SK-N-SH (cell line): Measurements from ENCODE around the gene WIZ. TPM values are rescaled to one million over a fixed set of nuclear protein-coding genes. Genes with fewer than 3 reads are reported as not detected.

ENCODE experiments used
- CTCF ChIA-PET: fragments of 300-600, 350-600 bp; formaldehyde crosslinking; extraction: SDS; loops from one replicate; lab custom pipeline; 2021; lab: Yijun Ruan, JAX
- POLR2A ChIA-PET: fragments of 350-600 bp; sonication (Branson Sonifier 250); formaldehyde crosslinking; extraction: SDS; loops from one replicate; lab custom pipeline; 2020; ENCODE audit warnings: antibody characterized with exemption, inconsistent platforms; lab: Yijun Ruan, JAX
- DNase-seq: peaks from one replicate; pipeline ENCODE4 v3.0.0; 2012
- H2AFZ ChIP-seq: fragments of 200-600 bp; sonication (generic); 2 replicates; pipeline ENCODE4 v1.8.1; 2016; ENCODE audit warnings: antibody characterized with exemption, mild to moderate bottlenecking, low read depth
- H3F3A ChIP-seq: fragments of 200-600 bp; sonication (generic); replicated peaks from 2 replicates; pipeline ENCODE3; 2016; ENCODE audit warnings: antibody characterized with exemption, mild to moderate bottlenecking; ENCODE audit not compliant: insufficient read depth
- H3K27ac ChIP-seq, 2 experiments: fragments of 200-500 bp in 1 of 2; fragments of 200-600 bp in 1 of 2; sonication (Bioruptor generic) in 1 of 2; sonication (generic), shearing (Covaris generic) in 1 of 2; 2 replicates each; pipeline versions ENCODE4 v1.5.1 to v1.6.1; 2014 to 2016; ENCODE audit warnings: low read depth in 2 of 2, inconsistent platforms in 1 of 2, low read length in 1 of 2, mild to moderate bottlenecking in 1 of 2, mixed read lengths in 1 of 2
- H3K27me3 ChIP-seq: fragments of 200-600 bp; sonication (generic), shearing (Covaris generic); 2 replicates; pipeline ENCODE4 v1.6.1; 2016; ENCODE audit warnings: mixed run types; ENCODE audit not compliant: insufficient read depth
- H3K36me3 ChIP-seq, 2 experiments: fragments of 200-500 bp in 1 of 2; fragments of 200-600 bp in 1 of 2; sonication (Bioruptor generic) in 1 of 2; sonication (generic) in 1 of 2; replicated peaks in 1 of 2; 2 replicates each; pipeline versions ENCODE3 to v1.5.1; 2014 to 2016; ENCODE audit warnings: low read length in 1 of 2, mild to moderate bottlenecking in 1 of 2; ENCODE audit not compliant: insufficient read depth in 2 of 2, control insufficient read depth in 1 of 2
- H3K4me1 ChIP-seq, 2 experiments: fragments of 200-500 bp in 1 of 2; fragments of 200-600 bp in 1 of 2; sonication (Bioruptor generic) in 1 of 2; sonication (generic), shearing (Covaris generic) in 1 of 2; 2 replicates each; pipeline versions ENCODE4 v1.5.1 to v1.6.1; 2014 to 2016; ENCODE audit warnings: low read depth in 1 of 2, low read length in 1 of 2, mixed run types in 1 of 2; ENCODE audit not compliant: insufficient read depth in 2 of 2, control insufficient read depth in 1 of 2
- H3K4me2 ChIP-seq: fragments of 200-600 bp; sonication (generic), shearing (Covaris generic); 2 replicates; pipeline ENCODE4 v1.6.1; 2017; ENCODE audit warnings: mixed run types
- H3K4me3 ChIP-seq, 2 experiments: fragments of 200-500 bp in 1 of 2; fragments of 200-600 bp in 1 of 2; sonication (Bioruptor generic) in 1 of 2; sonication (generic), shearing (Covaris generic) in 1 of 2; 2 replicates each; pipeline versions ENCODE4 v1.5.1 to v1.8.1; 2014 to 2016; ENCODE audit warnings: low read depth in 2 of 2, inconsistent platforms in 1 of 2, low read length in 1 of 2, mild to moderate bottlenecking in 1 of 2, mixed read lengths in 1 of 2, moderate library complexity in 1 of 2
- H3K79me2 ChIP-seq: fragments of 200-600 bp; sonication (generic); 2 replicates; pipeline ENCODE4 v1.8.1; 2017; ENCODE audit warnings: mild to moderate bottlenecking; ENCODE audit not compliant: insufficient read depth
- H3K9ac ChIP-seq: fragments of 200-600 bp; sonication (generic); 2 replicates; pipeline ENCODE4 v1.6.1; 2017; ENCODE audit warnings: mixed run types
- H3K9me2 ChIP-seq: fragments of 200-600 bp; sonication (generic); 2 replicates; pipeline ENCODE4 v1.6.1; 2017; ENCODE audit warnings: mixed run types
- H3K9me3 ChIP-seq: fragments of 200-600 bp; sonication (generic); 2 replicates; pipeline ENCODE4 v1.6.1; 2017; ENCODE audit warnings: mixed run types, mild to moderate bottlenecking, moderate library complexity
- H4K20me1 ChIP-seq: fragments of 200-600 bp; sonication (generic); 2 replicates; pipeline ENCODE4 v1.6.1; 2017; ENCODE audit warnings: mild to moderate bottlenecking, mixed run types; ENCODE audit not compliant: insufficient read depth
- ELF1 ChIP-seq: IDR thresholded peaks from 2 replicates; pipeline ENCODE4 v1.4.0; 2012
- FOSL2 ChIP-seq: IDR thresholded peaks from 2 replicates; pipeline ENCODE4 v1.4.0; 2012; ENCODE audit warnings: low read depth, mild to moderate bottlenecking, moderate library complexity, borderline replicate concordance
- GATA2 ChIP-seq: sonication (generic); formaldehyde crosslinking; IDR thresholded peaks from 2 replicates; pipeline ENCODE4 v1.5.0; 2020; ENCODE audit warnings: mild to moderate bottlenecking, missing genetic modification reagents
- IRF3 ChIP-seq: fragments of 150-350 bp; IDR thresholded peaks from 2 replicates; pipeline ENCODE4 v1.6.1; 2016; ENCODE audit warnings: mild to moderate bottlenecking, low read depth, low read length
- JUND ChIP-seq: IDR thresholded peaks from 2 replicates; pipeline ENCODE4 v1.4.0; 2012
- MEF2A ChIP-seq: IDR thresholded peaks from 2 replicates; pipeline ENCODE4 v1.4.0; 2012; ENCODE audit warnings: low read depth, borderline replicate concordance
- MXI1 ChIP-seq: IDR thresholded peaks from 2 replicates; pipeline ENCODE4 v1.6.1; 2012; ENCODE audit warnings: mild to moderate bottlenecking, low read depth, low read length, improper control_type of control experiment
- RAD21 ChIP-seq: IDR thresholded peaks from 2 replicates; pipeline ENCODE4 v1.6.1; 2012; ENCODE audit warnings: mild to moderate bottlenecking, low read length
- RCOR1 ChIP-seq: fragments of 150-350 bp; IDR thresholded peaks from 2 replicates; pipeline ENCODE4 v1.6.1; 2017; ENCODE audit warnings: antibody characterized with exemption, low read length
- REST ChIP-seq: IDR thresholded peaks from 2 replicates; pipeline ENCODE4 v1.6.1; 2012; ENCODE audit warnings: mild to moderate bottlenecking, low read depth, low read length, moderate library complexity
- RFX5 ChIP-seq: IDR thresholded peaks from 2 replicates; pipeline ENCODE4 v1.6.1; 2012; ENCODE audit warnings: mild to moderate bottlenecking, improper control_type of control experiment, low read length
- SIN3A ChIP-seq: IDR thresholded peaks from 2 replicates; pipeline ENCODE4 v1.6.1; 2012; ENCODE audit warnings: low read depth, mild to moderate bottlenecking, low read length, moderate library complexity, borderline replicate concordance
- USF1 ChIP-seq: IDR thresholded peaks from 2 replicates; pipeline ENCODE4 v1.4.0; 2012; ENCODE audit warnings: low read depth, borderline replicate concordance
- YY1 ChIP-seq: IDR thresholded peaks from 2 replicates; pipeline ENCODE4 v1.4.0; 2012; ENCODE audit warnings: low read depth, mild to moderate bottlenecking
- ZBTB33 ChIP-seq: IDR thresholded peaks from 2 replicates; pipeline ENCODE4 v1.4.0; 2012; ENCODE audit warnings: low read depth, borderline replicate concordance
- WGBS: methylation state at CpG from one replicate; pipeline ENCODE4 v1.1.6; 2017; ENCODE audit warnings: low lambda C conversion rate; 5-methylcytosine and 5-hydroxymethylcytosine counted together
- polyA plus RNA-seq, 3 experiments: library from polyadenylated mRNA; depleted of rRNA; stranded (reverse); fragments of >200 nt; gene quantifications; 2 replicates each; pipeline ENCODE4 v1.2.3, GENCODE V29; 2012

Gene WIZ
- polyA plus RNA-seq, 1 of the 3 experiments (the other 2 are of a cell fraction), result 15.5 TPM

- Histone ChIP-seq H3K9me2 (no peaks in the 10 kb centered on the region), H4K20me1 (no peaks in the 10 kb centered on the region), H3K4me2 (no peak overlapping the region), H3K9ac (no peak overlapping the region), H3K9me3 (no peaks in the 10 kb centered on the region), H3K27ac (no peak overlapping the region), H3K4me3 (no peak overlapping the region), H3K27me3 (peaks cover 48% of the 10 kb centered on the region), H3K79me2 (no peaks in the 10 kb centered on the region), H2AFZ (no peak overlapping the region), H3F3A (peaks cover 1% of the 10 kb centered on the region), H3K36me3 (no peaks in the 10 kb centered on the region), H3K4me1 (peaks cover 0 to 10% of the 10 kb centered on the region in 2 experiments; a peak in 2 of 4 replicates)
- TF ChIP-seq YY1, result no peak
- TF ChIP-seq ZBTB33, result no peak
- TF ChIP-seq IRF3, result no peak
- TF ChIP-seq REST, result no peak
- TF ChIP-seq RAD21, result no peak
- no peak for TF ChIP-seq USF1
- TF ChIP-seq SIN3A, result no peak
- TF ChIP-seq FOSL2, result no peak
- no peak for TF ChIP-seq GATA2
- no peak for TF ChIP-seq JUND
- TF ChIP-seq RFX5, result no peak
- no peak for TF ChIP-seq MXI1
- no peak for TF ChIP-seq MEF2A
- no peak for TF ChIP-seq RCOR1
- TF ChIP-seq ELF1, result no peak
- CTCF ChIA-PET, result interaction anchor here (0.8 to 1.4 kb wide), 4 partner anchors 9 to 280 kb away, joined by 3 to 5 read pairs (median 4); no protein-coding TSS in a partner anchor
- DNase-seq, result no peak
- POLR2A ChIA-PET, result interaction anchor here (0.9 kb wide), 1 partner anchor 38 kb away, joined by 3 read pairs; the partner anchor contains the start of gene AKAP8L
- 7% methylated on average over 8 of the region's 86 CpGs for WGBS
These were observed 7.3 kb upstream of the WIZ start for GRCh38 chr19:15456871-15457700.
